Activated CD8-positive, alpha-beta memory T cell treated with anti-CD3 and anti-CD28 coated beads for 36 hours (primary cell): ENCODE results near the gene TBX15. TPM values are rescaled to one million over a fixed set of nuclear protein-coding genes. Genes with fewer than 3 reads are reported as not detected.

Experiments used
- CTCF ChIA-PET: fragments of 350-600 bp; sonication (Branson Sonifier 250); formaldehyde crosslinking; loops from one replicate; lab custom pipeline; 2021; ENCODE audit warnings: antibody characterized with exemption; lab: Charles Lee
- POLR2A ChIA-PET: fragments of 350-600 bp; sonication (Branson Sonifier 250); formaldehyde crosslinking; loops from one replicate; lab custom pipeline; 2021; ENCODE audit warnings: antibody characterized with exemption; lab: Charles Lee
- total RNA-seq, 2 experiments: library from RNA; stranded (reverse); gene quantifications; one replicate each; pipeline ENCODE4 v1.2.3, GENCODE V29; 2021

TBX15 gene
- total RNA-seq, 2 experiments from 2014 or later = not detected

GRCh38 chr1:118987468-118988185, 516 bp downstream of the TBX15 start:
- ChIA-PET CTCF (no interaction called here), POLR2A (no interaction called here)

GRCh38 chr1:118986555-118987467, 1.3 kb downstream of the TBX15 start:
- ChIA-PET CTCF (interaction anchor here (1.3 kb wide), 1 partner anchor 16 kb away, joined by 3 read pairs; no protein-coding TSS in a partner anchor), POLR2A (no interaction called here)

GRCh38 chr1:118985640-118986554, 2.2 kb downstream of the TBX15 start:
- POLR2A ChIA-PET = no interaction called here
- CTCF ChIA-PET = interaction anchor here (1.3 kb wide), 1 partner anchor 17 kb away, joined by 3 read pairs; no protein-coding TSS in a partner anchor

GRCh38 chr1:118984722-118985639, 3.2 kb downstream of the TBX15 start:
- CTCF ChIA-PET = interaction anchor here (1.3 kb wide), 1 partner anchor 18 kb away, joined by 3 read pairs; no protein-coding TSS in a partner anchor
- POLR2A ChIA-PET = no interaction called here

- POLR2A ChIA-PET = no interaction called here
- CTCF ChIA-PET = no interaction called here
These were observed 3.9 kb downstream of the TBX15 start for GRCh38 chr1:118984086-118984721.

- ChIA-PET POLR2A (no interaction called here), CTCF (no interaction called here)
These were observed 4.5 kb downstream of the TBX15 start for GRCh38 chr1:118983558-118984041.

GRCh38 chr1:118982821-118983557, 5.2 kb downstream of the TBX15 start:
- ChIA-PET POLR2A (no interaction called here), CTCF (no interaction called here)

GRCh38 chr1:118982266-118982665, 5.9 kb downstream of the TBX15 start:
- ChIA-PET POLR2A (no interaction called here), CTCF (no interaction called here)

- ChIA-PET CTCF (no interaction called here), POLR2A (no interaction called here)
These were observed 6.7 kb downstream of the TBX15 start for GRCh38 chr1:118981436-118981835.

GRCh38 chr1:118979754-118980575, 8.2 kb downstream of the TBX15 start:
- CTCF ChIA-PET = no interaction called here
- POLR2A ChIA-PET = no interaction called here

- ChIA-PET POLR2A (no interaction called here), CTCF (no interaction called here)
These were observed 9.0 kb downstream of the TBX15 start for GRCh38 chr1:118978914-118979701.

GRCh38 chr1:118977600-118977999, 10.5 kb downstream of the TBX15 start:
- CTCF ChIA-PET = no interaction called here
- POLR2A ChIA-PET = no interaction called here

GRCh38 chr1:118974661-118975060, 13.5 kb downstream of the TBX15 start:
- POLR2A ChIA-PET = no interaction called here
- CTCF ChIA-PET = no interaction called here

GRCh38 chr1:118973531-118974137, 14.5 kb downstream of the TBX15 start:
- CTCF ChIA-PET = no interaction called here
- POLR2A ChIA-PET = no interaction called here

- POLR2A ChIA-PET = no interaction called here
- CTCF ChIA-PET = no interaction called here
These were observed 15.1 kb downstream of the TBX15 start for GRCh38 chr1:118973032-118973431.
